ENCODE measurements around the gene INO80E.

INO80E gene

DNA sequence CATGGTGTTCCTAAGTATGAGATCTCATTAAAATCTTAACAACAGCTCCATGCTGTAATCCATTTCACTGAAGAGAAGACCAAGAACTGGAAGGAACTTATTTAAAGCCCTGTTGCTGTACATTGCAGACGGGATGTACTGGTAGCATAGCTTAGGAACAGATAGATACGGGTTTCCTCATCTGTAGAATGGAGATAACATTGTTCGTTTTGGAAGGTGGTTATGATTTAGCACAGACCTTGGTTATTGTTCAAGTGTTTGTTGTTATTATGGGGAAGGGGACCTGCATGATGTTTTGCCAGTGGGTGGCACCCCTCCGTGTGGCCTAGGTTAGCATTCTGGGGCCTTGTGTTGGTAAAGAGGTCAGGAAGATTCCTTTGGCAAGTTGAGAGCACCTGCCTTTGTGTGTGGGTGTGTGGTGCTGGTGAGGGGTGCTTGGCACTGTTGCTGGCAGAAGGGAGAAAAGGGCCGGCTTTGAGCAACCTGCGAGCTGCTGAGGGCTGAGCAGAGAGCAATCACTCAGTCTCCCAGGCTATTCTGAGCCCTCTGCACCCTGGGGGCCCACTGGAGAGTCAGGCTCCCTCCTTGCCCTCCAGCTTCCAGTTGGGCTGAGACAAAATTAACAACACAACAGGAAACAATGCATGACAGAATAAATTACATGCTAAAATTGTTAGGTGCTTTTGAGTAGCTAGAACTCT lies 20.1 kb upstream of the INO80E start:
- DNase-seq: no peak

DNA sequence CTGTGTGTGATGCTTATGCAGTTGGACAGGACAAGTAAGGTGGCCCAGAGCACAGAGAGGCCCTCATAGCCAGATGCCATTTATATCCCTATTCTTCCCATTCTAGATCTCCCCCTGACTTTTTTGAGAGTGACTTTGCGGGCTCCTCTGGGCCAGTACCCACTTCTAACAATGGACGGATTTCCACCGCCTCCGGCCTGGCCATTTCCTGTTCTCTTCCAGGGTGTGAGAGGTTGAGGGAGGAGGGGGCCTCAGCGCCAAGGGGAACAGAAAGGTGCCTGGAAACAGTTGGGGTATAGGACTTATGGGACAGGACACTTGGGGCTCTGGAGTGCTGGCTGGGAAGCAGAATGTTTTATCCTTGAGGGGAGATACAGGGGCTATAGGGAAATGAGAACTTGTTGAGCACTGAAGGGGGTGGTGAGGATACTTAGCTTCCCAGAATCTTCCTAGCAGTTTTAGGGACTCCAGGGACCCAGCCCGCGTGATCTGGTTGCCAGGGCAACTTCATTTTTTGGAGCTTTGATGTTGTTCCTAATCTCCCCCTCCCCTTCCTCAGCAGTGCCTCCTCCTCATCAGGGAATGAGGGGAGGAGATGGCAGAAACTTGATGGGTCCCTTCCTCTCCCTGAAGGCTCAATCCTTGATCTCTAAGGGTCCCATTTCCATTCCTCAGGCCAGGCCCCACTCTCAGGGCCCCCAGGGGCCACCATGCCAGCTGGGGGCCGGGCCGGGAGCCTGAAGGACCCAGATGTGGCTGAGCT lies 18.8 kb upstream of the INO80E start:
- no peak for DNase-seq

DNA sequence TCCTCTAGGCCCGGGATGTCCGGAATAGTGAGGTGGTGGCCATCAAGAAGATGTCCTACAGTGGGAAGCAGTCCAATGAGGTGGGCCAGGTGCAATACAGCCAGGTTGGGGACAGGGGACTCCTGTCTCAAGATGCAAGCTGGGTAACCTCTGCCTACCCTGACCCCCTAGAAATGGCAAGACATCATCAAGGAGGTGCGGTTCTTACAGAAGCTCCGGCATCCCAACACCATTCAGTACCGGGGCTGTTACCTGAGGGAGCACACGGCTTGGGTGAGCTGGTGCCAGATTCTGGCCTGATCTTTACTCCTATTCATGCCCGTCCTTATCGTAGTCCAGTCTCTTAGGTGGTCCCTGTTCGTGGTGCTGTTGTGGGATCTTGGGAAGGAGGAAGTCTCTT lies 18.0 kb upstream of the INO80E start:
- no peak for DNase-seq

DNA sequence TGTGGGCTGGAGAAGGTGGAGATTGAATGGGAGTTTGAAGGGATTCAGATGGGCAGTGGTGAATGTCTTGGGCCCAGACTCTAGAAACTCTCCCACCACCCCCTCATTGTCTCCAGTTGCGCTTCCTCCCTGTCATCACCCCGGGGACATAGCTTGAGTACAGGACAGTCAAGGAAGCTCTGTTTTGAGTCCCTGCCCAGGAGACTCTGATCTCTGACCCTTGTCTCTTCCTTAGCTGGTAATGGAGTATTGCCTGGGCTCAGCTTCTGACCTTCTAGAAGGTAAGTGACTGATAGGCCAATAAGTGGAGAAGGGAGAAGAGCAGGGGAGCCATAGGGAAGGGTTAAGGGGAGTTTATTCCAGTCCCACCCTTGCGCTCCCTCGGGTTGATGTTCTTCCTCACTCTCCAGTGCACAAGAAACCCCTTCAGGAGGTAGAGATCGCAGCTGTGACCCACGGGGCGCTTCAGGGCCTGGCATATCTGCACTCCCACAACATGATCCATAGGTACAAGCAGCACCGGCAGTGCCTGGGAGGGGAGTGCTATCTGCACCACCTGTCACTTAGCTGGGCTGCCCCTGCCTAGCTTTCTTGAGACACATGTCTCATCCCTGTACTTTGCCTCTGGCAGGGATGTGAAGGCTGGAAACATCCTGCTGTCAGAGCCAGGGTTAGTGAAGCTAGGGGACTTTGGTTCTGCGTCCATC lies 17.3 kb upstream of the INO80E start:
- no peak for DNase-seq

DNA sequence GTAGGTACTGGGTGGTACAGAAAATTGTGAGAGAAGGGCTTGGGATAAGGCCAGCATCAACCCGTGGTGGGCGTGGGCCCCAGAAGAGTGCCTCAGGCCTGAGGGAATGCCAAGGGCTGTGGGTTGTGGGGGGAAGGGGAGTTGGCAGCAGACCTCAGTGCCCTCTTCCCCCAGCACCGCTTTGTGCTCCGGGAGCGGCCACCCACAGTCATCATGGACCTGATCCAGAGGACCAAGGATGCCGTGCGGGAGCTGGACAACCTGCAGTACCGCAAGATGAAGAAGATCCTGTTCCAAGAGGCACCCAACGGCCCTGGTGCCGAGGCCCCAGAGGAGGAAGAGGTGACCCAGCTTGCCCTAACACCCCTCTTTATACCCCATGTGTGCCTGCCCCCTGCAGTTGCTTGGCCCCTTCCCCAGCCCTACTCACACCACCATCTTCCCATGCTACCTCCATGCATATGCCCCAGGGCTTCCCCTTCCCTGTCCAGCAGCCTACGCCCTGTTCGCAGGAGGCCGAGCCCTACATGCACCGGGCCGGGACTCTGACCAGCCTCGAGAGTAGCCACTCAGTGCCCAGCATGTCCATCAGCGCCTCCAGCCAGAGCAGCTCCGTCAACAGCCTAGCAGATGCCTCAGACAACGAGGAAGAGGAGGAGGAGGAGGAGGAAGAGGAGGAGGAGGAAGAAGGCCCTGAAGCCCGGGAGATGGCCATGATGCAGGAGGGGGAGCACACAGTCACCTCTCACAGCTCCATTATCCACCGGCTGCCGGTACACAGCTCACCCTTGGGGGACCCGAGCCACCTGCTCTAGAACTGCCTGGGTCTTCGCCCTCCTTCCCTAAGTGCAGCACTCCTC lies 13.3 kb upstream of the INO80E start:
- DNase-seq: no peak

DNA sequence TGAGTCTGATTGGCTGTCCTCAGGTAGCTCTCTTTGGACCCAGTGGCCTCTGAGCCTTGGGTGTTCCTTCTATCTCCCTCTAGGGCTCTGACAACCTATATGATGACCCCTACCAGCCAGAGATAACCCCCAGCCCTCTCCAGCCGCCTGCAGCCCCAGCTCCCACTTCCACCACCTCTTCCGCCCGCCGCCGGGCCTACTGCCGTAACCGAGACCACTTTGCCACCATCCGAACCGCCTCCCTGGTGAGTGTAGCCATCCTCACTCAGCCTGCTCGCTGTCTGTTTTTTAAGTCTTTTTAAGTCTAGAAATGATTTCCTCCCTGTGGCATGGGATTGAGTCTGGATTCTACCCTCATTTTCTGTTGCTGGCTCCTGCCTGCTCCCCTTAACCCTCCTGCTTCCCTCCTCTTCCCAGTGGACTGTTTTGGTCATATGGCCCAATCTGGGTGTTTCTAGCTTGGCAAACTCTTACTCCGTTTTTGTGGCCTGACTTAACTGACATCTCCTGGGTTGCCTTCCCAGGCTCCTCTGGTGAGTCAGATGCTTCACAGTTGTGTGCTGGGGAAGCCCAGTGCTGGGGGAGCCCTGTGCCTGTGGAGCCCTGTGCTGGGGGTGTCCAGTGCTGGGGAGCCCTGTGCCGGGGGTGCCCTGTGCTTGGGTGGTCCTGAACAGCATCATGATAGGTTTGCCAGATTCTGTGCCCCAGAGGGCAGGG lies 12.5 kb upstream of the INO80E start:
- no peak for DNase-seq

DNA sequence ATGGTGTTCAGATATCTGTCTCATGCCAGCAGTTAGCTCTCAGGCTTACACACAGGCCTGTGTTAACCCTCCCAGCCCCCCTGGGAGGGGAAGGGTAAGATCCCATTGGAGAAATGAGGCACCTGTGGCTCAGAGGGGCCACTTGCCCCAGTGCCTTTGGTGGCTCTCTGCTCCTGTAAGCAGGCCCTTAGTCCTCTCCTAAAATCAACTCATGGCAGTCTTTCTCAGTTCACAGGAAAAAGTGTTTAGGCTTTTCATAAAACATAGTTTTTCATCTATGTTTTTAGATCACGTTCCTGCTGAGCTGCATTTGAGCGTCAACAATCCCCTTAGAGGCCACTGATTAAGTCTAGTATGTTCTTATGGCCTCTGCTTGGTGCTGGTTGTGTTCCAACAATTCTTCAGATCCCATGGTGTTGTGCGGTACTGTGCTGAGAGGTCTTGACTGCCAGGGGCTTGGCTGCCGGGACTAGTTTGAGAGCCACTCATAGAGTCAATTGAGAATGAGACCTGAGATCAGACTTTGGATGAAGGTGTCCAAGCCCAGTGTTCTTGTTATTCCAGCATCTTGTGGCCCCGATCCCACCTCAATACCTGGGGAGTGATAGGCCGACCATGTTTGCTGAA lies 11.8 kb upstream of the INO80E start:
- no peak for DNase-seq

DNA sequence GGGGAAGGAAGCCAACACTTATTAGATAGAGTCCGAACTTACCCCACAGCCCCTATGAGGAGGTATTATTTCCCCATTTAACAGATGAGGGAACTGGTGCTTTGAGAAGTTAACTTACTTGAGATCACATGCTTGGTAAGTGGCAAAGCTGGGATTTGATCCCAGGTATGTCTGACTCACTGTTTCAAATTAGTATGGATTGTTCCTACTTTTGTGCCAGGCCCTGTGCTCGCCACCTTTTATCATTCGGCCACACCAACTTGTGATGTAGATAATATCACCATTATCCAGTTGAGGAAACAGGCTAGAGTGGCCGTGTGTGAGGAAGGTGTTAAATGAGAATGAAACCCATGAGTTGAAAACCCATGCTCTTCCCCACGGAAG lies 11.3 kb upstream of the INO80E start:
- no peak for DNase-seq

DNA sequence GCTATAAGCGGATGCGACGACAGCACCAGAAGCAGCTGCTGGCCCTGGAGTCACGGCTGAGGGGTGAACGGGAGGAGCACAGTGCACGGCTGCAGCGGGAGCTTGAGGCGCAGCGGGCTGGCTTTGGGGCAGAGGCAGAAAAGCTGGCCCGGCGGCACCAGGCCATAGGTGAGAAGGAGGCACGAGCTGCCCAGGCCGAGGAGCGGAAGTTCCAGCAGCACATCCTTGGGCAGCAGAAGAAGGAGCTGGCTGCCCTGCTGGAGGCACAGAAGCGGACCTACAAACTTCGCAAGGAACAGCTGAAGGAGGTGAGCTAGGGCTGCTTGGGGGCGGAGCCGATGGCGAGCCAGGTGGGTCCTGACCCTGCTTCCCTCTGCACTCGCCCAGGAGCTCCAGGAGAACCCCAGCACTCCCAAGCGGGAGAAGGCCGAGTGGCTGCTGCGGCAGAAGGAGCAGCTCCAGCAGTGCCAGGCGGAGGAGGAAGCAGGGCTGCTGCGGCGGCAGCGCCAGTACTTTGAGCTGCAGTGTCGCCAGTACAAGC lies 10.7 kb upstream of the INO80E start:
- DNase-seq: no peak

DNA sequence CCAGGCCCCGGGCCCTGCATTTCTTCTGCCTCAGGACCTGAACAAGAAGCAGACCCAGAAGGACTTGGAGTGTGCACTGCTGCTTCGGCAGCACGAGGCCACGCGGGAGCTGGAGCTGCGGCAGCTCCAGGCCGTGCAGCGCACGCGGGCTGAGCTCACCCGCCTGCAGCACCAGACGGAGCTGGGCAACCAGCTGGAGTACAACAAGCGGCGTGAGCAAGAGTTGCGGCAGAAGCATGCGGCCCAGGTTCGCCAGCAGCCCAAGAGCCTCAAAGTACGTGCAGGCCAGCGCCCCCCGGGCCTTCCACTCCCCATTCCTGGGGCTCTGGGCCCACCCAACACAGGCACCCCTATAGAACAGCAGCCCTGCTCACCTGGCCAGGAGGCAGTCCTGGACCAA lies 9.8 kb upstream of the INO80E start:
- DNase-seq: no peak

DNA sequence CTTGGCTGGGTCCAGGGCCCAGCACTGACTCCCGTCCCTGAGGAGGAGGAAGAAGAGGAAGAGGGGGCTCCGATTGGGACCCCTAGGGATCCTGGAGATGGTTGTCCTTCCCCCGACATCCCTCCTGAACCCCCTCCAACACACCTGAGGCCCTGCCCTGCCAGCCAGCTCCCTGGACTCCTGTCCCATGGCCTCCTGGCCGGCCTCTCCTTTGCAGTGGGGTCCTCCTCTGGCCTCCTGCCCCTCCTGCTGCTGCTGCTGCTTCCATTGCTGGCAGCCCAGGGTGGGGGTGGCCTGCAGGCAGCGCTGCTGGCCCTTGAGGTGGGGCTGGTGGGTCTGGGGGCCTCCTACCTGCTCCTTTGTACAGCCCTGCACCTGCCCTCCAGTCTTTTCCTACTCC lies 9.1 kb upstream of the INO80E start:
- no peak for DNase-seq

DNA sequence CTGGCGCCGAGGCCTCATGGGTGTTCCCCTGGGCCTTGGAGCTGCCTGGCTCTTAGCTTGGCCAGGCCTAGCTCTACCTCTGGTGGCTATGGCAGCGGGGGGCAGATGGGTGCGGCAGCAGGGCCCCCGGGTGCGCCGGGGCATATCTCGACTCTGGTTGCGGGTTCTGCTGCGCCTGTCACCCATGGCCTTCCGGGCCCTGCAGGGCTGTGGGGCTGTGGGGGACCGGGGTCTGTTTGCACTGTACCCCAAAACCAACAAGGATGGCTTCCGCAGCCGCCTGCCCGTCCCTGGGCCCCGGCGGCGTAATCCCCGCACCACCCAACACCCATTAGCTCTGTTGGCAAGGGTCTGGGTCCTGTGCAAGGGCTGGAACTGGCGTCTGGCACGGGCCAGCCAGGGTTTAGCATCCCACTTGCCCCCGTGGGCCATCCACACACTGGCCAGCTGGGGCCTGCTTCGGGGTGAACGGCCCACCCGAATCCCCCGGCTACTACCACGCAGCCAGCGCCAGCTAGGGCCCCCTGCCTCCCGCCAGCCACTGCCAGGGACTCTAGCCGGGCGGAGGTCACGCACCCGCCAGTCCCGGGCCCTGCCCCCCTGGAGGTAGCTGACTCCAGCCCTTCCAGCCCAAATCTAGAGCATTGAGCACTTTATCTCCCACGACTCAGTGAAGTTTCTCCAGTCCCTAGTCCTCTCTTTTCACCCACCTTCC lies 8.5 kb upstream of the INO80E start:
- no peak for DNase-seq

DNA sequence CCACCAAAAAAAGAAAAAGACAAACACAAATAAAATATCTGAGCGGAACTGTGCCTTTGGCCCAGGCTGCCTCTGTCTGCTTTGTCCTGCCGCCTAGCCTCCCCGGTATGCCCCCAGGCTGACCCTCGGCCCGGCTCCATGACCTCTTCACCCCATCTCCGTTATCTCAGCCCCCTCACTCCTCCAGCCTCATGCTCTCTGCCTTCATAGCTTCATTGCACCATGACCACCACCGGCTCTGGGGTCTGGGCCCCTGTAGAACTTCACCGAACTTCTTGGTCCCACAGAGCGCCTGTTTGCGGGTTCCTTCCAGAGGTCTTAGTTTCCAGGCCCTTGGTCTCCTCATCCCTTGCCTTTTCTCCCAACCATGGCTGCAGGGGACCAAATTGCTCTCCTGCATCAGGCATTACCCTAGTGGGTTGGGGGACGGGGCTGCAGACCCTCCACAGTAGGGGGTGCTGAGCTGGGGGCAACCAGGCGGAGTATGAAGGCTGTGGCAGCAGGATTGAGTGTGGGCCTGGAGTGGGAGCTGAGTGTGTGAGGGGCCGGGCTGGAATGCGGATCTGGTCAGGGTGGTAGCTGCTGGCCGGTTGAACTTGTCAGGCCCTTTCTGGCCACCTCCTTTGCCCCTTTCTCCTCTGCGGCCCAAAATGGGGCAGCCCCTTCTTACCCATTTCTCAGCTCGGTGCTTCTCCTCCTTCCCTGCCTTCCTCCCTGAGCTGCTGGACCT lies 7.5 kb upstream of the INO80E start:
- DNase-seq: no peak

DNA sequence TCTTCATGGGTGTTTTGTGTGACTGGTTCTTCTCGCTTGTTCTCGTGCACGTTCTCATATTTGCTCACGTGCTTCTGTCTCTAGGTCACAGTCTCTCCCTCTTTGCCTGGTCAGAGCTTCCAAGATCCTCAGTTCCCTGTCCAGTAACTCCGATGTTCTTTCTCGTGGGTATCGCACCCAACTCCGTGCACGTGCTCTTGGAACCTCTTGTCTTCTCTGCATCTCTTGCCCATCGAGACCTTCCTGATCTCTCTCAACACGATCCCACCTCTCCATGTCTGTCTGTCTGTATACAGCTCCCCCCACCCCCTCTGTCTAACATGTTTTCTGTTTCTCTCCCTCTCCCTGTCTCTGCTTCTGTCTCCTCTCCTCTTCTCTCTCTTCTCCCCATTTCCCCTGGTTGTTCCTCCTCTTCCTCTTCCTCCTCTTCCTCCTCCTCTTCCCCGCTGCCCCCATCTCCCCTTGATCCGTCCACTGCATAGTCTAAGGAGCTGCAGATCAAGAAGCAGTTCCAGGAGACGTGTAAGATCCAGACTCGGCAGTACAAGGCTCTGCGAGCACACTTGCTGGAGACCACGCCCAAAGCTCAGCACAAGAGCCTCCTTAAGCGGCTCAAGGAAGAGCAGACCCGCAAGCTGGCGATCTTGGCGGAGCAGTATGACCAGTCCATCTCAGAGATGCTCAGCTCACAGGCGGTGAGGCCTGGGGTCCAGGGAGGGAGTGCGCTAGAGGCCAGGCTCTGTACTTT lies 6.8 kb upstream of the INO80E start:
- no peak for DNase-seq

DNA sequence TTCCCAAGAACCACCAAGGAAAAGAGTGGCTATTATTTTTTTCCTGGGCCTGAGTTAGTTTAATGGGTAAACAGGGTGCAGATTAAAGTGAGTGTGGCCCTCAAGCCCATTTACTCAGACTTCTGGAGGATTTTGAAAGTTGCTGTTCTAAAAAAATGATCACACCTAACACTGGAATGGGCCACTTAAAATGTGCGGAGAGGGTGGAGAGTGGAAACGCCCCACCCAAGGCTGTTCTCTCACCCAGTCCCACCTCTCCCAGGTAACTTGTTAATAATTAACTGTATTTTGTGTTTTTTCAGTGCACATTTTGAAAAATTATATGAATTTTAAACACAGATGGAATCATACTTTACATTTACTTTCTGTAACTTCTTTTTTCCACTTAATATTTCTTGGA lies 6.0 kb upstream of the INO80E start:
- DNase-seq: no peak

DNA sequence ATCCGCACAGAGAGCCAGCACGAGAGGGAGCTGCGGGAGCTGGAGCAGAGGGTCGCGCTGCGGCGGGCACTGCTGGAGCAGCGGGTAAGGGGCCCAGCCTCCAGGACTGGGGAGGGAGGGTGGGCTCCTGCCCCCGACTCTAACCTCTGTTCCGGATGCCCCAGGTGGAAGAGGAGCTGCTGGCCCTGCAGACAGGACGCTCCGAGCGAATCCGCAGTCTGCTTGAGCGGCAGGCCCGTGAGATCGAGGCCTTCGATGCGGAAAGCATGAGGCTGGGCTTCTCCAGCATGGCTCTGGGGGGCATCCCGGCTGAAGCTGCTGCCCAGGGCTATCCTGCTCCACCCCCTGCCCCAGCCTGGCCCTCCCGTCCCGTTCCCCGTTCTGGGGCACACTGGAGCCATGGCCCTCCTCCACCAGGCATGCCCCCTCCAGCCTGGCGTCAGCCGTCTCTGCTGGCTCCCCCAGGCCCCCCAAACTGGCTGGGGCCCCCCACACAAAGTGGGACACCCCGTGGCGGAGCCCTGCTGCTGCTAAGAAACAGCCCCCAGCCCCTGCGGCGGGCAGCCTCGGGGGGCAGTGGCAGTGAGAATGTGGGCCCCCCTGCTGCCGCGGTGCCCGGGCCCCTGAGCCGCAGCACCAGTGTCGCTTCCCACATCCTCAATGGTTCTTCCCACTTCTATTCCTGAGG lies 5.0 kb upstream of the INO80E start:
- DNase-seq: no peak

DNA sequence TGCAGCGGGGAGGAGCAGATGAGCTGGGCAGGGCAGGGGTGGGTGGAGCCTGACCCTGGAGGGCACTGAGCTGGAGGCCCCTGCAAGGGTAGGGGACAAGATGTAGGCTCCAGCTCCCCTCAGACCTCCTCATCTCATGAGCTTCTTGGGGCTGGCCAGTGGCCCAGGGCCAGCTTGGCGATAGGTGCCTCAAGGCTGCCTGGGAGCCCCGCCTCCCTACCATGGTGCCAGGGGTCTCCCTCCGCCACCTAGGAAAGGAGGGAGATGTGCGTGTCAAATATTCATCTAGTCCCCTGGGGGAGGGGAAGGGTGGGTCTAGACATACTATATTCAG lies 4.5 kb upstream of the INO80E start:
- DNase-seq: no peak

DNA sequence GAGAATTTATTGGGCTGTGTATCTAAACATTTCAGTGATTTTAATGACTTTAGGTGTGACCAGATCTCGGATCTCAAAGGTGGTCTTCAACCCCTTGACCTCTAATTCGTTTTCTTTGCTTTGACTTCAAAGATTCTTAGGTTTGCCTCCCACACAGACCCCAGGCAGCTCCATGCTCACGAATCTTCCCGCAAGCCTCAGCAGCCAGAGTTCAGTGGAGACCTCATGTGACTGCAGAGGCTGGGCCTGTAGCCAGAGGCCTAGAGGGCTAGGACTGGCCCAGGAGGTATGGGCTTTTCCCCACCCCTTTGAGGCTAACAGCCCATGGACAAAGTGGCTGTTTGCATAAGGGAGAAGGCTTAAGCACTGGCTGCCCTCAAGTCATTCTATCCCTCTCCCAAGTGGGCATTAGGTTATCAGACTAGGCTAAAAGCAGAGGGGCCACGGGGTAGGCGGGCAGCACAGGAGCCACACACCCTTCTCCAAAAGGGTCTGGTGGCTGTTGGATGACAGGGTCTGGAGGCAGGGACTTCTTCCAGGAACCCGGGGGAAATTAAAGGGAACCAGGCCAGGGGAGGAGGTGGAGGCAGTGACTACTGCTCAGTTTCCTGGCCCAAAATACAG lies 3.6 kb upstream of the INO80E start:
- DNase-seq: no peak

Measured in NCI-H1436 (cell line).